ENCODE measurements around the gene ATG16L2.
A peak's percentile ranks its signal among the peaks of the same experiment; 100 is the strongest.
"Not testable (repeated sequence)": the region's sequence is repeated elsewhere in the genome, so short reads cannot be mapped to it uniquely, and the experiment has no call there.

The ATG16L2 gene

DNA sequence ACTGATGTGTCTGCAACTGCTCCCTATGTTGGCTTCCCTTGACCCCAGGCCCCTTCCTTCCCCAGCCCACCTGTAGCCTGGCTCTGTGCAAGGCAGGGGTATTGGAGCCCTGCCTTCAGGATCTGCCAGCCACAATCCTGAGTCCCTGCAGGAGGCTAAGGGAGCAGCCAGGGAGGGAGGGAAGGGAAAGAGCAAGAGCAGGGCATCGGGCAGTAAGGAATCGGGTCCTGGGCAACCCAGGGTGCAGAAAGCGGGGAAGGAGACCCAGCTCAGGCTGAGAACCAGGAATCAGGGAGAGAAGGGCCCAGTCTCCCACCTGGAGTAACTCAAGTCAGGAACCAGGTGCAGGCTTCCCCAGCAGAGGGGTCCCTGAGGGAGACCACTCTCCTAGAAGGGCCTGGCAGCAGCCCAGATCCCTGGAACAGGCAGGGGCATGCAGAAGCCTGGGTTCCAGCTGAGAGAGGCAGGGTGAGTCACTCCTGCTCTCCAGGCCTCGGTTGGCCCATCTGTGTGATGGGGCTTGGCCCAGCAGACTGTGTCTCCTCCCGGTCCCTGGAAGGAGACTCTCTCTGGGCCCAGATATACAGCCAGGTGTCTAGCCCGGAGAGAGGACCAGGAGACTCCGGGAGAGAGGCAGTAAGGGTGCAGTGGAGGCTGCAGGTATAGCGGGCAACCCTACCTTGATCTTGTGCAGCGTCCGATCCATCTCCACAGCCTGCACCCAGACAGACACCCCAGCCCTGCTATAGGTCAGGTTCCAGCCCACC, 33.7 kb upstream of the ATG16L2 start:
- no peak for DNase-seq

DNA sequence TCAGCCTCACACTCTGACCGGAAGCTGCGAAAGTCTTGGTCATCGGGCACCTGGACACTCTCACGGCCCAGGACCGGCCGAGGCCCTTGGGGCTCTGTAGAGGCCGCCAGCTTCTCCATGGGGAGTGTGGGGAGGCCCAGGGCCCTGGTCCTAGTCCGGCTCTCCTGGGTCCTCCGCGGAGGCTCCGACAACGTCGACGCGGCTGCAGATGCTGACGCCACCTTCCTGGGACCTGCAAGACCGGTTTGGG, 33.2 kb upstream of the ATG16L2 start:
- DNase-seq: no peak

DNA sequence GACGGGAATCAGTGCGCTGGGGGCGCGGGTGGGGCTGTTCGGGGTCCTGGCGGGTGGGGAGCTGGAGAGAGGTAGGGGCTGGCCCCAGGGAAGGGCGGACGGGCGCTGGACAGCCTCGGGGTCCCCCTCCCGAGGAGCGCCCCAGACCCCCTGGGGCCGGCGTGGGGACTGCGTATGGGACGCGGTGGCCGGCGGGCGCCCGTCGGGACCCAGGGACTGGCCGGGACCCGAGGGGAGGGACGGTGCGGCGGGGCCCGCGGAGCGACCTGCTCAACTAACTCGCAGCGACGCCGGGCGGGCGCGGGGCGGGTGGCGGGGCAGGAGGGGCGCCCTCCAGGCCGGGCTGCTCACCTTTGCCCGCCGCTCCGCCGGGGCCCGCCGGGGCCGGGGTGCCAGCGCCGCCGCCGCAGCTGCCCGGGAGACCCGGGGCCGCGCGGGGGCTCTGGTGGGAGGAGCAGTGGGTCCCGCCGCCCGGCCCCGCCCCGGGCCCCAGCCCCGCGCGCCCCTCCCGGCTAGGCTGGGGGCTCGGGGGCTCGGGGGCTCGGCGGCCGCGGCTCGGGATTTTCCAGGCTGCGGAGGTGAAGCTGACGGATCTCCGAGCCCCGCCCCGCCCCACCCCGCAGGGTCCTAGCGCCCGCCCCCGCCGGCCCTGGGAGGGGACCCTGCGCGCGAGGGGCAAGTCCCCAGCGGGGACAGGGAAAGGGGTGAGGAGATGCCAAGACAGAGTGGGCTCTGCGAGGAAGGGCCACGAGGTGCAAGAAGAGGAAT, 32.7 kb upstream of the ATG16L2 start:
- DNase-seq: peak; percentile 63

DNA sequence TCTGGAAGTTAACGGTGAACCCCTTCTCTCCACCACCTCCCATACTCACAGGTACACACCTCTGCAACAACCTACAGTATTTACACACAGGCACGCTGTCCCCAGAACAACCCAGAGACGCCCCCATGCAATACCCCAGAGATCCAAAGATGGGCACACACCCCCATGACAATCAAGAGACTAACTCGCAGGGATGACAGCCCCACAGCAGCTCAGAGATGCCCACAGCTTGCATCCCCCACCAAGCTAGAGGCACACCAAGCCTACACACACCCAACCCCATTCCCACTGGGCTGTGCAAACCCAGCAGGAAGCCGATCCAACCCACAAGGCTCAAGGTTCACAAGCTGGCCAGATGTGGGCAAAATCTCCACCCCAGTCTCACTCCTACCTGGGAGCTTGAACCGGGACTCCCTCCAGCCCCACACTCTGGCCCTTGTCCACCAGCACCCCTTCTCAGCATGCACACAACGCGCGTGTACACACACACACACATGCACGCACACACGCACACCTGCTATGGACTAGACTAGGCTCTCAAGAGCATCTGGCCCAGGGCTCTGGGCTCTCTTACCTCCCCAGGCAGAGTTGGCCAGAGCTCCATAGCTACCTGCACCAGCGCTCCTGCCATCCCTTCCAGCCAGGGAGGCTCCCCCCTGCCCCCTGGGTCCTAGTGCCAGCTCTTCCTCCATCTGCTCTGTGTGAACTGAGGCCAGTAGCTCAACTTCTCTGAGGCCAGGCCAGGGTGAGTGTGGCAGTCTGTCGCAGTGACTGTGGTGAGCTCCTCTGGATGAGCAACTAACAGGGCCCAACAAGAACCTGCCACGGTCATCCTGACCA, 31.9 kb upstream of the ATG16L2 start:
- DNase-seq: no peak

DNA sequence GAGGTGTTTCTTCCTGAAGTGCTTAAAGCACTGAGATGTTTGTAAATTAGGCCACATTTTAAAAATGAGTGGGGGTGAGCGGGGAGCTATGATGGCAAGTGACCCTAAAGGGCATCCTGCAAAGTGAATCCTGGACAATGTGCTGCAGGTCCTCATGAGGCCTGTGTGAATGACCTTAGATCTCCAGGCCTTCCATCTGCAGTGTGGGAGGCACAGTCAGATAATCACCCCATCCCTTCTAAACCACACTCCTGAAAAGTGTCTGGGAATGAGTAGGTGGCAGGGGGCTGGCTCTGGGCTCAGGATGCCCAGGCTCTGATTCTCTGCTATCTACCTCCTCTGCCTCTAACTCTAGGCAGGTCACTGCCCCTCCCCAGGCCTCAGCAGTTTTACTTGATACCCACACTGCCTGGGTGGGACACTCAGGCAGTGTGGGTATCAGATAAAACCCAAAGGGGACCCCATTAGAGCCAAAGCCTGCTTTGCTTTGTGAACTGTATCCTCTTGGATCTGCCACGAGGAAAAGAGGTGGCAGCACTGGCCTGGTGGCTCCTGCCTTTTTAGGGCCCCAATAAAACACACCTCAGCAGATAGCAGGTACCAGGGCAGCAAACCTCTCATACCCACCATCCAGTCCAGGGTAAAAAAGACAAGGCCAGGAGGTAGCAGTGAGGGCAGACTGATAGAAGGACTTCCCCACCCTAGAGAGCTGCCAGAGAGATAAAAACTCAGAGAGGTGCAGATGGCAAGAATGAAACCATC, 30.9 kb upstream of the ATG16L2 start:
- DNase-seq: no peak

DNA sequence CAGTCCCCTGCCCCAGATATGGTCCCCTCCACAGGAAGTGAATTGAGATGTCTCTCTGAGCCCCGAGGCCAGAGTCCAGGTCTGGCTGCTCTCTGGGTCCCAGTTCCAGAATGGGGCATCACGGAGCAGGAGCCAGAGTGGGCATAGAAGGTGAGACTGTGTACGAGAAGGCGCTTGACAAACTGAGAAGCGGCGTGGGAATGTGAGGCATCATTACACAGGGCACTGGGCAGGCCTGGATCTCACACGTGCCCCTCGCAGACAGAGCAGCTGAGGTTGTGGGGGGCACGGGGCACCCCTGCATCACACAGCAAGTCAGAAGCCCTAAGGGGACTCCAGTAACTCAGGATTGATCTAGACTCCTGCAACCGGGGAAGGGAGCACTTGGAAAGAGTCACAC, 29.5 kb upstream of the ATG16L2 start:
- DNase-seq: no peak

DNA sequence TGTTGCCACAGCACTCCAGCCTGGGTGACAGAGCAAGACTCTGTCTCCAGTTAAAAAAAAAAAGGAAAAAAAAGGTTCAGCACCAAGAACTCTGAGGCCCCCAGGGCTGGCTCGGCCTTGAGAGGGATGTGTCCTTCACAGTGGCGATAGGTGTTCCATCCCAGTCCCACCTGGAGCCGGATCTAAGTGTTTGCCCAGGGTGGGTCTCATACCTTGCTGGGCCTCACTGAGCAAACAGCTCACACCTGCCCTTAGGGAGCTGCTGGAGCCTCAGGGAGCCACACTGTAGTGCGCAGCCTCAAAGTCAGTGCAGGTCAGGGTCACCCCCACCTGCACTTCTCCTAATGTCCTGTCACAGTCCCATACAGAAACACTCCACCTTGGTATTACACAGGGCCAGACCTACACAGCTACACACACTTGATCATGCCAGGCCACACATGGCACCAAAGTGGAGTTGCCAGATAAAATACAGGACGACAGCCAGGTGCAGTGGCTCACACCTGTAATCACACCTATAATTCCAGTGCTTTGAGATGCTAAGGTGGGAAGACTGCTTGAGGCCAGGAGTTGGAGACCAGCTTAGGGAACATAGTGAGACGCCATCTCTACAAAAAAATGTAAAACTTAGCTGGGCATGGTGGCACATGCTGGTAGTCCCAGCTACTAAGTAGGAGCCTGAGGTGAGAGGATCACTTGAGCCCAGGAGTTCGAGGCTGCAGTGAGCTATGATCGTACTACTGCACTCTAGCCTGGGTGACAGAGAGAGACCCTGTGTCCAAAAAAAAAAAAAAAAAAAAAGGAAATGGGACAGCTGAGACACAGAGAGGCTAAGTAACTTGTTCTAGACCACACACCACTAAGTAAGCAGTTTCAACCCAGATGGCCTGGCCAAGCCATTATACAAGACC, 27.7 kb upstream of the ATG16L2 start:
- no peak for DNase-seq

DNA sequence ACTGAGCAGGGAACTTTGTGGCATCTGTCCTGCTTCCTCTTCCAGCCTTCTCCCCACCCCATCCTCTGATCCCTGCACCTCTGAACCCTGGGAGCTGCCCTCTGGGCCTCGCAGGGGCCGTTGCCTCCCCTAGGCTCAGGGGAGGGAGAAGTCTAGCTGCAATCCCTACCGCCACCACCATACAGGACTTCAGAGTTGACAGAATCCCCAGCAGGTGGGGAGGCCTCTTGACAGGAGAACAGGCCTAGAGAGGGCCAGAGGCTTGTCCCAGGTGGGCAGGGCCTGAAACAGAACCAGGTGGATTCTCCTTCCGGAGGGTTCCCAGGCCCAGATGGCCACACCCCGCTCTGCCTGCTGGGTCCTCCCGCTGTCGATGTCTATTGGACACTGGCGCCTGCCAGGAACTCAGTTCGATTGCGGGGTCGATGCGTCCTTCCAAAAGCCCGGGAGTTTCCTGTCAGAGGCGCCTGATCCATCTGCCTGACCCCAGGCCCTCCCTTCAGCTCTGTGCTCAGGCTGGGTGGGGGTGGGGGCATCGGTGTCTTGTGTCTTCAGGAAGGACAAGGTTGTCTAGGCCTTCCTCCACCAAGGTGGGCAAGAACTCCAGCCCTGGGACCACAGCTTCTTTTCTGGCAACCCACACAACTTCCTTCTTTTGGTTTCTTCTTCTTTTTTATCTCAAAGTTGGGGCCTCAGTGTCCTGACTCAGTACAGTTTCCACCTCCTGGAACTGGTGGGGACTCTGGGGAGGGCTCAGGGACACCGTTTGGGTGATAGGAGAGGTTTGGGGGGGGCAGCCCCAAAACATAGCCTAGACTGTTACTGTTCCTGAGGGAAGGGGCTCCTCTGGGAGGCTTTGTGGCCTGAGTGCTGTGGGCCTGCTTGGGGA, 26.8 kb upstream of the ATG16L2 start:
- no peak for DNase-seq

DNA sequence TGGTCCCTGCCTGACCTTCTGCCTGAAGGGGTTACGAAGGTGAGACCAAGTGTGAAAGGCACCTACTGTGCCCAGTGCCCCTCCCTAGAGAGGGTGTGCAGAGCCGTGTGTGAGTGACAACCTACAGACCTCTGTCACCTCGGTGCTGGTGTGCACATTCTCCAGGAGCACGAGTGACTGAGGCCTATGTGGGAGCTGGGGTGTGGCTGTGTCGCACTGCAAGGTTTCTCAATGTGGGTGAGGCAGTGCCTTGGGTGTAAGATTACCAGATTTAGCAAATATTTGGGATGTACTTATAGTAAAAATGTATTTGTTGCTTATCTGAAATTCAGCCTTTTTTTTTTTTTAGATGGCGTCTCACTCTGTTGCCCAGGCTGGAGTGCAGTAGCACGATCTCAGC, 26.0 kb upstream of the ATG16L2 start:
- no peak for DNase-seq

DNA sequence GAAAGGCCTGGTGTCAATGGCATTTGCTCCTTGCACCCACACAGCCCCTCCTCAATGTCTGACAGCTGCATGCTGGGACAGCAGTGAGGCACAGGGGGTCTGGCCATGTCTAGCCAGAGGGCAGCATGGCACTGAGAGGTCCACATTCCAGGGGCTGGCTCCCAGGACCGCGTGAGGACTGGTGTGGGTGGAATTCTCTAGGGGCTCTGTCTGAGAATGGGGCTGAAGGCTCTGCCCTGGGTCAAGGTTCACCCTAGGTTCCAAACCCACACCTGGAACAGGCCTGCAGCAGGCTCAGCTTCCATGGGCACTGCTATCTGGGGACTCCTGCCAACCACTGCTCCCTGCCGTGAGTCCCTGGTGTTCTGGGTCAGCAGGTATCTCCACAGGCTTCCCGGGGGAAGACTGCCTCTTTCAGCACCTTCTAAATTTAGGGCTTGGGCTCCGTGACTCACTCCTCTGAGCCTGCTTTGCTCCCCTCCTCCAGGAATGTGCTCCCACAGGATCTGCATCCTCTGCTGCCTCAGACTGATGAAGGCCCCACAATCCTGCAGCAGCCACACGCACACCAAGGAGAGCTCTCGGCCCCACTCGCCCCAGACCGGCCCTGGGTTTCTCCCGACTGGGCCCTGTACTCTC, 24.6 kb upstream of the ATG16L2 start:
- DNase-seq: no peak

DNA sequence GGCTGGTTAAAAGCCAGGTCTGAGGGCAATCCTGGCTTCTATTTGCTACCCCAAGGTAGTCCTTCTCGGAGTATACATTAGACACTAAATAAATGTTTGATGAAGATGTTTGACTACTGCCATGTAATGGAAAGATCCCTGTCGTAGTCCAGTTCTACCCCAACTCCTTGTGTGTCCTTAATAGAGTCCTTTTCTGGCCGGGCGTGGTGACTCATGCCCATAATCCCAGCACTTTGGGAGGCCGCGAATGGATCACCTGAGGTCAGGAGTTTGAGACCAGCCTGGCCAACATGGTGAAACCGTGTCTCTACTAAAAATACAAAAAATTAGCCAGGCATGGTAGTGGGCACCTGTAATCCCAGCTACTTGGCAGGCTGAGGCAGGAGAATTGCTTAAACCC, 23.0 kb upstream of the ATG16L2 start:
- DNase-seq: not testable (repeated sequence)

DNA sequence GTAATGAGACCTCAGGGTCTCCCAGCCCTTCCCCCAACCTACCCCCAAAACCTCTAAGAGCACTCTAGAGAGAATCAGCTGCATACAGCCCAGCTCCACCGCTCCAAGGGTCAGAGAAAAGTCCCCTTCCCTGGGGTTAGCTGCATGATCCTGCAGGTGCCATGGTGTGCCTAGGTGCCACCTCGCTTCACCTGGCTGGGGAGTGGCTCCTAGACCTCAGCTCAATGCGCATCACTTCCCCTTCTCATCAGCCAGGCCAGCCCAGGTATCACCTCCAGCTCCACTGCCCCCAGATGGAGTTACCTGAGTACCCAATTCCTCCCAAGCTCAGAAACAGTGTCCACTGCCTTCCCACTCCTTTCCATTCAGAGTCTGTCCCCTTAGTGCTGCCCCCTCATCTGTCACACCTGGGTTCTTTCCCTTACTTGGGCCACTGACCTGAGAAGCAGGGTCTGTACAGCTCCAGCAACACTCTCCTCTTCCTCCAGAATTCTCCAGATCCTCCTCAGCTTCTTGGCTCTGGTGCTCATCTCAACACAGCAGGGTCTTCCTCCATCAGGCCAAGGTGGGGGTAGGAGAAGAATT, 21.7 kb upstream of the ATG16L2 start:
- no peak for DNase-seq

DNA sequence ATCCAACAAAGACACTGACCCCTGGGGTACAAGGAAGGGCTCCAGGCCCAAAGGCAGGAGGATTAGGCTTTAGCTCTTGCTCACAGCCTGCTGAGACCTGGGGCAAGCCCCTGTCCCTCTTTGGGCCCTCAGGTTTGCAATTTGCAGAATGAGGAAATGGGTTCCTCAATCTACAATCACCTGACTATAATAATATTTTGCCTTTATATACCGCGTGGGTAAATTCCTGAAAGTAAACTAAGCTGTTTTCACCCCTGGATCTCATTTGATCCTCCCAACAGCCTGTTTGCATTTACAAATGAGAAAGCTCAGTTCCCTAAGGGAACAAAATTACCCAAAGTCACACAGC, 21.2 kb upstream of the ATG16L2 start:
- DNase-seq: no peak

DNA sequence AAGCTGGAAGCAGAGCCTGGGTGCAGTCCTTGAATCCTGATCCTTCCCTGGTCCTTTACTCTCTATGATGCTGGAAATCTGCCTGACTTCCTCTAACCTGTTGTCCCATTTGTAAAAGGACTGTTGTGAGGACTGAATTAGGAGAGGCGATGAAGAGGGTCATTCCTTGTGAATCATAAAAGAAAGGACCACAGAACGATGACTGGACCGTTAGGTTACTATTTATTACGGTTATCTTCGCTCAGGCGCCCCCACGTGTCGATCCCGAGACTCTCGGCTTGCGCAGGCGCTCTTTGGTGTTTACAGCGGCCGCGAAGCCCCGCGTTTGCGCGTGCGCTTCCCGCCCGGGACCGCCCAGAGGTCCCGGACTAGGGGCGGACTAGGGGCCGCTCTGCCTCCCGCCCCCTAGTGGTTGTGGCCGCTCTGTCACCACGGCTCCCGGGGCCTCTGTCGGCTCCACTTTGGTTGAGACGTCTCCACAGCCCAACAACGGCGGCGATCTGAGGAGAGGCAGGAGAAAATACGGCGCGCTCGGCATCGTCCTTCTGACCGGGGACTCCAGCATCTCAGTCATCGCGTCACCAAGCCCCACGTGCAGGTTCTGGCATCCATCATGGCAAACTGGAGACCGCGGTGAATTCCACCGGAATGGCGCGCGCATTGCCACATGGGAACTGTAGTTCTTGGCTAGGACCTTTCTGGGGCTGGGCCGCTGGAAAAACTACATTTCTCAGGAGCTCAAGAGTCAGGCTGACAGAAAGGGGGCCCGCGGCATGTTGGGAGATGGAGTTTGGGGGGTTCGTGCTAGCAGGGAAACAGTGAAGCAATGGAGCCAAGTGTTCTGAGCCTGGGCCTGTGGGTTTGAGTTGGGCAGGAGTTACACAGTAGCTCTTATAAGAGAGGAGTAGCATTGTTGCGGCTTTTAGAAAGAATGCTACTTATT, 20.5 kb upstream of the ATG16L2 start, which contains the start of gene STARD10:
Gene STARD10, minus strand, starts transcription at position 623 of the 943 bp plus-strand sequence. CDS start 12,866 bp downstream, outside the sequence.
- peak; percentile 94 for DNase-seq

DNA sequence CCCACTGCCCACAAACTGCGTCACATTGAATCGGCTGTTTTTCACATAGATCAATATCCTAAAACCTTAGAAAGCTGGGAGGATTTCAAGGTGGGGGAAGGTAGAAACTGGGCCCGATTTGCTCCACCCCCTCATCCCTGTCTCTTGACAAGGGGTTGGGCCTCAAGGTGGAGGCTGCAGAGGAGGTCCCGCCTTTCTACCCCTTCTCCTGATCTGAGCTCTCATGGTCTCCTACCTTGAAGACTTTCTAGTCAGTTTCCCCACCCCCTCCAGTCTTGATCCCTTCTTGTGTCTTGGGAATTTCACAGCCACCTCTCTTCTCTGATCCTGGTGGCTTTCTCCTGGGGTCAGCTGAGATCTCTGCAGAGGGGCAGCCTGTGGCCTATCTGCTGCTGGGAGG, 15.8 kb upstream of the ATG16L2 start:
- DNase-seq: no peak

DNA sequence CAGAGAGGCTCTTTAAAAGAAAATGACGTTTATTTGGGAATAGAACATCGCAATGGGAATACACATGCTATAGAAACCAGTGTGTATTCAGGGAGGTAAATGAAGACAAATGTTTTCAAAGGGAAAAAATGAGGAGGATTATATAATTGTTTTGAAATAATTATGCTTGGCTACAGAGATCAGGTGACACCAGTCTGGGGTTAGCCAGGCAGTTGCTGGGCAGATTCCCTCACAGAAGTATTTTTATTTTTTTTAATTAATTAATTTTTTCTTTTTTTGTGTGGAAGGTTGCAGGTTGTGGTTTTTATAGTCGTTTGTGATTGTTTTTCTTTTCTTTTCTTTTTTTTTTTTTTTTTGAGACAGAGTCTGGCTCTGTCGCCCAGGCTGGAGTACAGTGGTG, 14.8 kb upstream of the ATG16L2 start:
- DNase-seq: no peak

DNA sequence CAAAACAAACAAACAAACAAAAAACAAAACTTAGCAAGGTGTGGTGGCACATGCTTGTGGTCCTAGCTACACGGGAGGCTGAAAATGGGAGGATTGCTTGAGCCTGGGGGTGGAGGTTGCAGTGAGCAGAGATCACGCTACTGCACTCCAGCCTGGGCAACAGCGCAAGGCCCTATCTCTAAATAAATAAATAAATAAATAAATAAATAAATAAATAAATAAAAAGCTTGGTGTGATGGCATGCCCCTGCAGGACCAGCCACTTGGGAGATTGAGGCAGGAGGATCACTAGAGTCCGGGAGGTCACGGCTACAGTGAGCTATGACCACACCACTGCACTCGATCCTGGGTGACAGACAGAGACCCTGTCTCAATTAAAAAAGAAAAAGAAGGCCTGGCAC, 11.4 kb upstream of the ATG16L2 start:
- DNase-seq: no peak

DNA sequence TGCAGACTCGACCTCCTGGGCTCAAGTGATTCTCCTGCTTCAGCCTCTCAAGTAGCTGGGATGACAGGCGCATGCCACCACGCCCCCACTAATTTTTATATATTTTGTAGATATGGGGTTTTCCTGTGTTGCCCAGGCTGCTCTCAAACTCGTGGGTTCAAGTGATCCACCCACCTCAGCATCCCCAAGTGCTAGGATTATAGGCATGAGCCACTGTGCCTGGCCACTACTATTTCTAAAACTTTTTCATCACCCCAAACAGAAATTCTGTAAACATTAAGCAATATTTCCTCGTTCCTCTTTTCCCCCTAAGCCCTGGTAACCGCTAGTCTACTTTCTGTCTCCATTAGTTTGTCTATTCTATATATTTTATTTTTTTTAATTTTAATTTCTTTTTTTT, 9.0 kb upstream of the ATG16L2 start:
- no peak for DNase-seq

DNA sequence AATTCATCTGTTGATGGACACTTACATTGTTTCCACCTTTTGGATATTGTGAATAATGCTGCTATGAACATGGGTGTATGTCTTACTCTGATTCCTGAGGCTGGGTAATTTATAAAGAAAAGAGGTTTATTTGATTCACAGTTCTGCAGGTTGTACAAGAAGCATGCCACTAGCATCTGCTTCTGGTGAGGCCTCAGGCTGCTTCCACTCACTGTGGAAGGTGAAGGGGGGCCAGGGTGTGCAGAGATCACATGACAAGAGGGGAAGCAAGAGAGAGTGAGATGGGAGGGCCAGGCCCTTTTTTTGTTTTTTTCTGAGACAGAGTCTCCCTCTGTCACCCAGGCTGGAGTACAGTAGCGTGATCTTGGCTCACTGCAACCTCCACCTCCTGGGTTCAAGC, 7.8 kb upstream of the ATG16L2 start:
- not testable (repeated sequence) for DNase-seq

Data from activated naive CD4-positive, alpha-beta T cell treated with Interleukin-2 at 50 U/mL for 16 hours (primary cell).